Measurements from ENCODE around the gene DMBT1. TPM values are rescaled to one million over a fixed set of nuclear protein-coding genes. Genes with fewer than 3 reads are reported as not detected.

DMBT1 gene
- total and polyA plus RNA-seq, 10 of the 15 experiments (the other 5 are each of a cell fraction or from before 2014, with no cell fraction given): under 0.01 to 0.13 (median 0.03) TPM; not detected in 5

DNA sequence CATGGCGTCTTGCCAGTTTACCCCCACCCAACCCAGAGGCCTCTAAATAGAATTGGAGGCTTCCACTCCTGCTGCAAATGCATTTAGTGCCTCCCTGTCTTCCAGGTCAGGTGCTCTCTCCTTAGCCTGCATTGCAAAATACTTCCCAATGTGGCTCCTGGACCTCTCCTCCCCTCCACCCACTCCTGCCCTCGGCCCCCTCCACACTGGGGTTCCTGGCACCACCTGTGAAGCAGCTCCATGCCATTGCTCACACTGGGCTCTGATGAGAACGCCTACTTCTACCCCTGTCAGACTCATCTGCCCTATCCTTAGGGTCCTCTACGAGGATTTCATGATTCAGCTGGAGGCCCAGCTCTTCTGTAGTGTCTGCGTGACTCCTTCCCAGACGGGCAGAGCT lies 101.7 kb downstream of the DMBT1 start (continued):
- TF ChIP-seq ZNF384 (IDR thresholded peaks at IDR 0.05; ENCODE audit: borderline replicate concordance, low read depth, low read length): no peak

- Histone ChIP-seq H3K4me1 (ENCODE audit: control insufficient read depth, insufficient read depth, low read length) (no peaks in the 10 kb centered on the region), H2AFZ (ENCODE audit: control insufficient read depth, low read depth, low read length) (no peak overlapping the region), H3K4me2 (ENCODE audit: control insufficient read depth, insufficient read depth) (no peak overlapping the region), H4K20me1 (ENCODE audit: control insufficient read depth, insufficient read depth) (no peaks in the 10 kb centered on the region), H3K27ac (ENCODE audit: control insufficient read depth, insufficient read depth) (no peak overlapping the region), H3K36me3 (ENCODE audit: control insufficient read depth in 2 of 2, insufficient read depth in 2 of 2, low read length in 1 of 2) (no peaks in the 10 kb centered on the region), H3K9ac (ENCODE audit: control insufficient read depth, insufficient read depth, low read length) (no peak overlapping the region), H3K79me2 (ENCODE audit: control insufficient read depth, insufficient read depth, low read length) (no peaks in the 10 kb centered on the region), H3K27me3 (replicated peaks in 1 of 2; ENCODE audit: control insufficient read depth in 2 of 2, insufficient read depth in 2 of 2, low read length in 1 of 2) (peaks cover 6 to 7% of the 10 kb centered on the region in 2 experiments), H3K9me3 (replicated peaks; ENCODE audit: control insufficient read depth, insufficient read depth, low read length) (no peaks in the 10 kb centered on the region), H3K4me3 (no peak overlapping the region)
- TF ChIP-seq, protein P1, sequence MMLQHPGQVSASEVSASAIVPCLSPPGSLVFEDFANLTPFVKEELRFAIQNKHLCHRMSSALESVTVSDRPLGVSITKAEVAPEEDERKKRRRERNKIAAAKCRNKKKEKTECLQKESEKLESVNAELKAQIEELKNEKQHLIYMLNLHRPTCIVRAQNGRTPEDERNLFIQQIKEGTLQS (IDR thresholded peaks at IDR 0.05; ENCODE audit: borderline replicate concordance, extremely low read depth, low read depth, low read length): no peak
- TF ChIP-seq, protein P2, sequence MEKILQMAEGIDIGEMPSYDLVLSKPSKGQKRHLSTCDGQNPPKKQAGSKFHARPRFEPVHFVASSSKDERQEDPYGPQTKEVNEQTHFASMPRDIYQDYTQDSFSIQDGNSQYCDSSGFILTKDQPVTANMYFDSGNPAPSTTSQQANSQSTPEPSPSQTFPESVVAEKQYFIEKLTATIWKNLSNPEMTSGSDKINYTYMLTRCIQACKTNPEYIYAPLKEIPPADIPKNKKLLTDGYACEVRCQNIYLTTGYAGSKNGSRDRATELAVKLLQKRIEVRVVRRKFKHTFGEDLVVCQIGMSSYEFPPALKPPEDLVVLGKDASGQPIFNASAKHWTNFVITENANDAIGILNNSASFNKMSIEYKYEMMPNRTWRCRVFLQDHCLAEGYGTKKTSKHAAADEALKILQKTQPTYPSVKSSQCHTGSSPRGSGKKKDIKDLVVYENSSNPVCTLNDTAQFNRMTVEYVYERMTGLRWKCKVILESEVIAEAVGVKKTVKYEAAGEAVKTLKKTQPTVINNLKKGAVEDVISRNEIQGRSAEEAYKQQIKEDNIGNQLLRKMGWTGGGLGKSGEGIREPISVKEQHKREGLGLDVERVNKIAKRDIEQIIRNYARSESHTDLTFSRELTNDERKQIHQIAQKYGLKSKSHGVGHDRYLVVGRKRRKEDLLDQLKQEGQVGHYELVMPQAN (conservative IDR thresholded peaks at IDR 0.05): no peak
- POLR2A ChIA-PET: no interaction called here
- intact Hi-C loops (cut with micrococcal nuclease; ENCODE audit: unreplicated experiment): no loop called here
- no peak for FAIRE-seq
- RAD21 ChIA-PET (ENCODE audit: unreplicated experiment): no interaction called here
- no TSS peak for BruUV-seq (replicated peaks)
- no peak for DNase-seq (ENCODE audit: low read depth, low spot score)
- in situ Hi-C loops (cut with MboI): no loop called here
- WGBS (ENCODE audit: insufficient coverage, insufficient replicate concordance, low lambda C conversion rate, missing lambda C conversion rate): 1% methylated on average over 5 of the region's 5 CpGs
- ATAC-seq: no peak
- SMC1A ChIA-PET (ENCODE audit: uncharacterized antibody, unreplicated experiment): interaction anchor here (0.5 kb wide), 1 partner anchor 10 kb away, joined by 3 read pairs; no protein-coding TSS in a partner anchor
- CTCF ChIA-PET: no interaction called here
Measured at GRCh38 chr10:122663516-122664130, 103.1 kb downstream of the DMBT1 start.

All from GM12878 (cell line).